ENCODE data around the gene PRKCE. TPM values are rescaled to one million over a fixed set of nuclear protein-coding genes. Genes with fewer than 3 reads are reported as not detected.

Gene PRKCE
- total and polyA plus RNA-seq, 2 of the 8 experiments (the other 6 are each of a cell fraction or from before 2014, with no cell fraction given) = 0.54 to 2.1 TPM

DNA sequence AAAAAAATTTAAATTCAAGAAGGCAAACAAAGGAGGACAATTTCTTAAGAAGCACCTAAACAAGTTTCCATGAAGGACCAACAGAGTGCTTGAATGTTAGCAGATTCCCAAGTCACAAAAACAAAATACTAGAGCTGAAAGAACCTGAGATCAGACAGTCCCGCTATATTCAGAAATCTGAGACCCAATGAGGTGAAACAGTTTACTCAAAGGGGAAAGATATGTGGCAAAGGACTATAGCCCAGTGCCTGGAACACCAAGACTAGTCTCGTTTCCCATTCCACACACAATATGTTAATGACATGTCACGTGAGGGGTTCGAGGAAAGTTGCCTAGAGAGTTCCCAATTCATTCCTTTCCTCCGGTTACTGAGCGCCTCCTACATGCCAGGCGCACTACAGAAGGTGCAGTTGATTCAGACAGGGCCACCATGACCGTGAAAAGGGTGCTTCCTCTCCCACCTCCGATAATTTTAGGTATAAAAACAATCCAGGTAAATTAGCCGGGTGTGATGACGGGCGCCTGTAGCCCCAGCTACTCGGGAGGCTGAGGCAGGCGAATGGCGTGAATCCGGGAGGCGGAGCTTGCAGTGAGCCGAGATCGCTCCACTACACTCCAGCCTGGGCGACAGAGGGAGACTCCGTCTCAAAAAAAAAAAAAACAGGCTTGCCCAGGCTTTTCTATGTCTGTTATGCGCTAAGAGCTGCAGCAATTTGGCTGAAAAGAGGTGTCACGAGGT lies 41.0 kb upstream of the PRKCE start:
- WGBS, 2 experiments (ENCODE audit: extremely low coverage in 1 of 2, insufficient coverage in 1 of 2, insufficient read length in 1 of 2, insufficient replicate concordance in 2 of 2, low coverage in 1 of 2, low lambda C conversion rate in 2 of 2, missing lambda C conversion rate in 1 of 2) = 2% methylated on average over 23 of the region's 23 CpGs; no CpG with 5 or more reads in 1 of the 2 experiments
- Histone ChIP-seq H3K4ac (replicated peaks; ENCODE audit: insufficient read length, low read depth, low read length) (no peak overlapping the region), H4K5ac (ENCODE audit: insufficient read length, low read depth, low read length) (no peak overlapping the region), H4K20me1 (replicated peaks in 1 of 2; ENCODE audit: control insufficient read depth in 1 of 2, insufficient read depth in 2 of 2, low read length in 2 of 2) (no peaks in the 10 kb centered on the region), H3K79me1 (ENCODE audit: low read depth, low read length) (no peaks in the 10 kb centered on the region; the same call in 1 of the 2 replicates), H3K27me3 (replicated peaks in 1 of 4; ENCODE audit: control insufficient read depth in 3 of 4, extremely low read depth in 1 of 4, insufficient read depth in 3 of 4, low read length in 3 of 4) (no peaks in the 10 kb centered on the region), H4K91ac (replicated peaks; ENCODE audit: insufficient read length, low read length) (no peak overlapping the region), H3K79me2 (ENCODE audit: control insufficient read depth in 1 of 2, insufficient read depth in 2 of 2, low read length in 2 of 2) (peaks cover 0 to 39% of the 10 kb centered on the region in 2 experiments; a peak in 2 of 4 replicates), H3K18ac (ENCODE audit: extremely low read depth, low read length) (no peak overlapping the region), H3K9me3 (ENCODE audit: insufficient read depth in 2 of 2, low read depth in 1 of 2, low read length in 1 of 2) (no peaks in the 10 kb centered on the region), H2BK15ac (ENCODE audit: low read length) (no peak overlapping the region), H2AFZ (ENCODE audit: low read length) (peak overlapping the region; percentile 48), H2BK12ac (ENCODE audit: low read depth, low read length) (no peak overlapping the region), H2BK20ac (ENCODE audit: low read length) (no peak overlapping the region), H3K14ac (ENCODE audit: insufficient read length) (no peak overlapping the region), H3K36me3 (ENCODE audit: control insufficient read depth in 2 of 4, insufficient read depth in 4 of 4, low read length in 3 of 4) (no peaks in the 10 kb centered on the region; a peak in 1 of 8 replicates), H3K23me2 (ENCODE audit: low read depth, low read length) (no peaks in the 10 kb centered on the region), H2BK120ac (replicated peaks; ENCODE audit: low read depth, low read length) (no peak overlapping the region), H3K4me1 (replicated peaks in 1 of 4; ENCODE audit: control insufficient read depth in 3 of 4, insufficient read depth in 4 of 4, low read length in 3 of 4) (peaks cover 0 to 3% (median 0%) of the 10 kb centered on the region in 4 experiments; a peak in 1 of 7 replicates), H3K27ac (ENCODE audit: low read depth, low read length) (peak overlapping the region; percentile 43; the same call in 1 of the 2 replicates), H3K4me3 (ENCODE audit: extremely low read depth in 1 of 4, insufficient read depth in 2 of 4, low read depth in 3 of 4, low read length in 4 of 4) (peak overlapping the region; percentile 37 to 89 (median 76)), H3K23ac (ENCODE audit: insufficient read length) (no peak overlapping the region), H3K56ac (replicated peaks; ENCODE audit: insufficient read length, low read depth, low read length) (peak overlapping the region; percentile 43), H3K9ac (replicated peaks in 1 of 4; ENCODE audit: extremely low read depth in 1 of 4, low read depth in 3 of 4, low read length in 3 of 4) (peak overlapping the region; percentile 25 to 67 (median 62)), H4K8ac (ENCODE audit: extremely low read depth, insufficient read depth, low read length) (no peak overlapping the region), H2BK5ac (ENCODE audit: low read depth, low read length) (peak overlapping the region; percentile 45; the same call in 1 of the 2 replicates), H2AK5ac (ENCODE audit: low read depth, low read length) (no peak overlapping the region), H3K4me2 (ENCODE audit: insufficient read depth in 1 of 2, low read depth in 2 of 2, low read length in 2 of 2) (peak overlapping the region; percentile 36 to 74)
- no peak for FAIRE-seq
- POLR2A ChIA-PET (ENCODE audit: partially characterized antibody) = interaction anchor here (0.6 to 1.2 kb wide), 4 partner anchors 16 to 597 kb away, joined by 3 to 4 read pairs (median 4); no protein-coding TSS in a partner anchor
- CTCF ChIA-PET (ENCODE audit: partially characterized antibody) = interaction anchor here (0.6 kb wide), 1 partner anchor 62 kb away, joined by 4 read pairs; no protein-coding TSS in a partner anchor
- DNase-seq (ENCODE audit: low read depth in 1 of 2, low spot score in 2 of 2) = peak; percentile 29 to 57
- no peak for TF ChIP-seq BCL11A (IDR thresholded peaks at IDR 0.05; ENCODE audit: low read depth in 2 of 2, low read length in 2 of 2)
- no peak; a peak in 2 of 4 replicates for TF ChIP-seq SIN3A (conservative IDR thresholded peaks at IDR 0.05 in 1 of 2, IDR thresholded peaks at IDR 0.05 in 1 of 2; ENCODE audit: low read depth in 1 of 2, low read length in 2 of 2)
- TF ChIP-seq JUN (IDR thresholded peaks at IDR 0.05; ENCODE audit: low read depth, low read length) = no peak
- no peak for TF ChIP-seq MAFK (IDR thresholded peaks at IDR 0.05; ENCODE audit: low read depth, low read length)
- TF ChIP-seq SUZ12 (IDR thresholded peaks at IDR 0.05; ENCODE audit: low read length) = no peak
- TF ChIP-seq RBBP5 (IDR thresholded peaks at IDR 0.05; ENCODE audit: borderline replicate concordance, low read depth, low read length) = no peak
- no peak for TF ChIP-seq EZH2 (IDR thresholded peaks at IDR 0.05; ENCODE audit: low read depth, low read length, severe bottlenecking)
- TF ChIP-seq CTCF (IDR thresholded peaks at IDR 0.05; ENCODE audit: control extremely low read depth in 1 of 3, insufficient read depth in 1 of 3, low read depth in 1 of 3, low read length in 3 of 3) = peak in 2 of 3 experiments; percentile 22 to 46; a peak in 2 of 4 replicates
